SK-MEL-5 (cell line): ENCODE measurements around the gene CD8B2. TPM values are rescaled to one million over a fixed set of nuclear protein-coding genes. Genes with fewer than 3 reads are reported as not detected.
A peak's percentile ranks its signal among the peaks of the same experiment; 100 is the strongest.
"Not testable (repeated sequence)": the region's sequence is repeated elsewhere in the genome, so short reads cannot be mapped to it uniquely, and the experiment has no call there.

Experiments
- DNase-seq: peaks from one replicate; pipeline ENCODE4 v3.0.0-alpha.2; 2016; ENCODE audit warnings: low read depth, low spot score
- in situ Hi-C: cut with HindIII; loops from 2 replicates; pipeline ENCODE4 v1.10.0; 2016; ENCODE audit warnings: low sequenced_read_pairs, high pct_unique_total_duplicates, low pct_unique_long_range_greater_than_20kb
- total RNA-seq: library from RNA; depleted of rRNA; stranded (reverse); fragments of >200 nt; shearing (Covaris generic); gene quantifications from 2 replicates; pipeline ENCODE4 v1.2.3, GENCODE V29; 2014

CD8B2 gene
- total RNA-seq, 1 experiment from 2014 or later: not detected

- in situ Hi-C loops: no loop called here
- DNase-seq: no peak
Observed at GRCh38 chr2:106537791-106538191, 50.6 kb downstream of the CD8B2 start.

GRCh38 chr2:106540886-106541285 is 53.7 kb downstream of the CD8B2 start:
- DNase-seq: no peak
- in situ Hi-C loops: no loop called here

- in situ Hi-C loops: no loop called here
Observed at GRCh38 chr2:106541333-106541732, 54.2 kb downstream of the CD8B2 start.

GRCh38 chr2:106542746-106543359 is 55.7 kb downstream of the CD8B2 start:
- in situ Hi-C loops: no loop called here
- peak; percentile 75 for DNase-seq

More at GRCh38 chr2:106541333-106541732, 54.2 kb downstream of the CD8B2 start:
- DNase-seq: no peak

- in situ Hi-C loops: no loop called here
- no peak for DNase-seq
Observed at GRCh38 chr2:106545007-106545406, 57.8 kb downstream of the CD8B2 start.

GRCh38 chr2:106546391-106546990 is 59.3 kb downstream of the CD8B2 start:
- in situ Hi-C loops: no loop called here
- no peak for DNase-seq

- in situ Hi-C loops: no loop called here
- no peak for DNase-seq
Observed at GRCh38 chr2:106547164-106547903, 60.2 kb downstream of the CD8B2 start.

- DNase-seq: no peak
- in situ Hi-C loops: no loop called here
Observed at GRCh38 chr2:106551417-106552130, 64.4 kb downstream of the CD8B2 start.

GRCh38 chr2:106552921-106553320 is 65.8 kb downstream of the CD8B2 start:
- no peak for DNase-seq

GRCh38 chr2:106553321-106553720 is 66.2 kb downstream of the CD8B2 start:
- DNase-seq: no peak
- in situ Hi-C loops: no loop called here

More at GRCh38 chr2:106552921-106553320, 65.8 kb downstream of the CD8B2 start:
- in situ Hi-C loops: no loop called here

GRCh38 chr2:106554411-106554810 is 67.2 kb downstream of the CD8B2 start:
- DNase-seq: no peak
- in situ Hi-C loops: no loop called here

GRCh38 chr2:106555053-106555452 is 67.9 kb downstream of the CD8B2 start:
- DNase-seq: no peak
- in situ Hi-C loops: no loop called here

- in situ Hi-C loops, DNase-seq: not testable (repeated sequence)
Observed at GRCh38 chr2:106559786-106560185, 72.6 kb downstream of the CD8B2 start.

- in situ Hi-C loops: no loop called here
- DNase-seq: no peak
Observed at GRCh38 chr2:106560773-106561172, 73.6 kb downstream of the CD8B2 start.

GRCh38 chr2:106561356-106561755 is 74.2 kb downstream of the CD8B2 start:
- no peak for DNase-seq
- in situ Hi-C loops: no loop called here

GRCh38 chr2:106561803-106562202 is 74.6 kb downstream of the CD8B2 start:
- no peak for DNase-seq
- in situ Hi-C loops: no loop called here

GRCh38 chr2:106562268-106563186 is 75.4 kb downstream of the CD8B2 start:
- in situ Hi-C loops: no loop called here
- DNase-seq: peak; percentile 18
